Coronary artery (tissue), 2 donors: ENCODE results near the gene CCDC85C.

Experiments used
- DNase-seq: peaks from one replicate; pipeline ENCODE4 v3.0.0-alpha.2; 2017; ENCODE audit warnings: low spot score
- H3K27ac ChIP-seq, 2 donors: fragments of 200-600 bp; sonication (generic); one replicate each; pipeline ENCODE4 v1.5.1; 2016 to 2019
- H3K4me3 ChIP-seq: fragments of 200-600 bp; sonication (generic); 2 replicates; pipeline ENCODE4 v1.5.1; 2016; ENCODE audit warnings: mild to moderate bottlenecking, moderate library complexity
- TF ChIP-seq, protein P1 (sequence below): fragments of 200-600 bp; sonication (generic); IDR thresholded peaks from one replicate; pipeline ENCODE4 v1.5.1; 2019; ENCODE audit warnings: antibody characterized with exemption

The CCDC85C gene

GRCh38 chr14:99593971-99594841 is 9.8 kb downstream of the CCDC85C start:
- no peak overlapping the region for H3K4me3 ChIP-seq
- no peak overlapping the region for H3K27ac ChIP-seq
- TF ChIP-seq, protein P1, sequence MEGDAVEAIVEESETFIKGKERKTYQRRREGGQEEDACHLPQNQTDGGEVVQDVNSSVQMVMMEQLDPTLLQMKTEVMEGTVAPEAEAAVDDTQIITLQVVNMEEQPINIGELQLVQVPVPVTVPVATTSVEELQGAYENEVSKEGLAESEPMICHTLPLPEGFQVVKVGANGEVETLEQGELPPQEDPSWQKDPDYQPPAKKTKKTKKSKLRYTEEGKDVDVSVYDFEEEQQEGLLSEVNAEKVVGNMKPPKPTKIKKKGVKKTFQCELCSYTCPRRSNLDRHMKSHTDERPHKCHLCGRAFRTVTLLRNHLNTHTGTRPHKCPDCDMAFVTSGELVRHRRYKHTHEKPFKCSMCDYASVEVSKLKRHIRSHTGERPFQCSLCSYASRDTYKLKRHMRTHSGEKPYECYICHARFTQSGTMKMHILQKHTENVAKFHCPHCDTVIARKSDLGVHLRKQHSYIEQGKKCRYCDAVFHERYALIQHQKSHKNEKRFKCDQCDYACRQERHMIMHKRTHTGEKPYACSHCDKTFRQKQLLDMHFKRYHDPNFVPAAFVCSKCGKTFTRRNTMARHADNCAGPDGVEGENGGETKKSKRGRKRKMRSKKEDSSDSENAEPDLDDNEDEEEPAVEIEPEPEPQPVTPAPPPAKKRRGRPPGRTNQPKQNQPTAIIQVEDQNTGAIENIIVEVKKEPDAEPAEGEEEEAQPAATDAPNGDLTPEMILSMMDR: no peak
- DNase-seq: no peak

GRCh38 chr14:99592933-99593753 is 10.9 kb downstream of the CCDC85C start:
- TF ChIP-seq, protein P1: no peak
- H3K4me3 ChIP-seq: no peak overlapping the region
- H3K27ac ChIP-seq: no peak overlapping the region
- DNase-seq: no peak

DNA sequence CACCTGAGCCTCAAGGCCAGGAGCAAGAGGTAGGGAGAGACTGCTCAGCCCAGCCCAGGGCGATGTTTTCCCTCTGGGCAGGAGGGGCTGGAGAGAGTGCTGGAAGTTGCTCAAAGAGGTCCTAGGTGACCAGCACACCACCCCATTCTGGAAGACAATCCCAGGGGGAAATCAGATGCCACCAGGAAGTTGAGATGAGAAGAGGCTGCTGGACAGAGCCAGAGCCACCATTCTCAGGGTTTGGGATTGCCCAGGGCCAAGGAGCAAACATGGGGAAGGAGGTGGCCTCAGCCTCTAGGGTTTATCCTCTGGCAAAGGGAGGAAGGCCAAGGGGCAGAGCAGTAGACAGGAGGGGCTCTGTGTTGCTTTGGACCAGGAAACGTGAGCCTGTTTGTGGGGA is 11.6 kb downstream of the CCDC85C start:
- Histone ChIP-seq H3K27ac (no peak overlapping the region), H3K4me3 (no peak overlapping the region)
- TF ChIP-seq, protein P1: no peak
- DNase-seq: no peak

- no peak overlapping the region for H3K4me3 ChIP-seq
- no peak overlapping the region for H3K27ac ChIP-seq
- TF ChIP-seq, protein P1: no peak
- no peak for DNase-seq
These were observed 13.1 kb downstream of the CCDC85C start for GRCh38 chr14:99590746-99591555.

DNA sequence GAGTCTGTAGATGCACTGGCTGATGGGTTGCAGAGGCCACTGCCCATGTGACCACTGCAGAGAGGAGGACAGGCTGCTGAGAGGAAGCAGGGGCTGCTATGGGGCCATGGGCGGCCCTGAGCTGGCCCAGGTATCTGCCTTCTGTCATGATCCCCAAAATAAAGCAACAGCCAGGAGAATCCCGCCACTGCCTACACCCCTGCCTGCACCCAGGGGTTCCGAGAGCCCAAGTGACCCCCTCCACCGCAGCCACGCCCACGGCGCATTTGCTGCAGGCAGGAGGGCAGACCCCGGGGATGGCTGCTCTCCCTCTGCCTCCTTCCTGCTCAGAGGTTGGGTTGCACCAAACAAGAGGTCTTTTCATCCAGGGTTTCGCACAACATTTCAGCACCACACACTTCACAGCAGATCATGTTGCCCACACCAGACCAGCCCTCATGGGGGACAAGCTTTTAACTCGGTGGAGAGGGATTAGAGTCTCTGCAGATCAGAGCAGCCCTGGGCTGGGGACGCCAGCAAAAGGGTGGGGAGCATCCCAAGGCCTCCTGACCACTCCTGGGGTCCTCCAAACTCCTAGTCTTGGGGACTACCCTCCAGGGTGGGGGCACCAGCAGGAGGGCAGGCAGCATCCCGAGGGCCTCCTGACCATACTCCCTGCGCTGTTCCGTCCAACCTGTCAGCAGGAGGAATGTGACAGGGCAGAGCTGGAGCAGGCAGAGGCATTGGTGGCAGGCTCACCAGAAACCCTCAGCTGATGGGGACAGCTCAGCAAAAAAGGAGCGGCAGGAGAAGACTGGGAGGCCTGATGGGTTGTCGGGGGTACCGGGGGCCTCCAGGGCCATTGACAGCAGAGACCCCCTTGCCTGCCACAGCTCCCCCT is 14.1 kb downstream of the CCDC85C start:
- Histone ChIP-seq H3K27ac (no peak overlapping the region), H3K4me3 (no peak overlapping the region)
- TF ChIP-seq, protein P1: no peak
- DNase-seq: no peak

GRCh38 chr14:99589031-99589441 is 15.0 kb downstream of the CCDC85C start:
- TF ChIP-seq, protein P1: no peak
- no peak overlapping the region for H3K27ac ChIP-seq
- H3K4me3 ChIP-seq: no peak overlapping the region
- DNase-seq: no peak
